PFSK-1 (cell line): ENCODE results near the gene BTBD1.

Source experiments
- FOXP2 ChIP-seq: optimal IDR thresholded peaks from 2 replicates; pipeline ENCODE3; 2011; ENCODE audit warnings: borderline replicate concordance, control low read depth, inconsistent platforms; ENCODE audit not compliant: insufficient read depth; ENCODE audit errors: extremely low read length, extremely low read depth
- POLR2AphosphoS5 ChIP-seq: IDR thresholded peaks from 2 replicates; pipeline ENCODE4 v1.6.1; 2012; ENCODE audit warnings: low read depth, mild to moderate bottlenecking, control low read depth, low read length, moderate library complexity
- REST ChIP-seq, 2 experiments: IDR thresholded peaks; 2 replicates each; pipeline versions ENCODE4 v1.6.1 to v1.8.0; 2011 to 2012; ENCODE audit warnings: low read depth in 2 of 2, low read length in 2 of 2, control low read depth in 1 of 2, inconsistent platforms in 1 of 2, mild to moderate bottlenecking in 1 of 2, moderate library complexity in 1 of 2; ENCODE audit not compliant: insufficient read depth in 1 of 2
- SIN3A ChIP-seq: IDR thresholded peaks from 2 replicates; pipeline ENCODE4 v1.6.1; 2012; ENCODE audit warnings: mild to moderate bottlenecking, low read length, moderate library complexity, borderline replicate concordance; ENCODE audit not compliant: insufficient read depth
- TAF1 ChIP-seq: IDR thresholded peaks from 2 replicates; pipeline ENCODE4 v1.6.1; 2012; ENCODE audit warnings: low read length, control low read depth, borderline replicate concordance; ENCODE audit not compliant: insufficient read depth

BTBD1 gene

GRCh38 chr15:82977076-82977475, 90.0 kb downstream of the BTBD1 start:
- TF ChIP-seq POLR2AphosphoS5: no peak
- no peak for TF ChIP-seq REST (IDR thresholded peaks at IDR 0.05; ENCODE audit: insufficient read depth in 1 of 2, low read depth in 2 of 2, low read length in 2 of 2)
- TF ChIP-seq FOXP2: no peak
- TF ChIP-seq SIN3A: no peak
- no peak for TF ChIP-seq TAF1

GRCh38 chr15:82972990-82973389, 94.1 kb downstream of the BTBD1 start:
- TF ChIP-seq SIN3A (no peak), FOXP2 (no peak), POLR2AphosphoS5 (no peak), TAF1 (no peak), REST (IDR thresholded peaks at IDR 0.05; ENCODE audit: insufficient read depth in 1 of 2, low read depth in 2 of 2, low read length in 2 of 2) (no peak)

GRCh38 chr15:82971218-82971984, 95.7 kb downstream of the BTBD1 start:
- TF ChIP-seq POLR2AphosphoS5 (no peak), FOXP2 (no peak), REST (IDR thresholded peaks at IDR 0.05; ENCODE audit: insufficient read depth in 1 of 2, low read depth in 2 of 2, low read length in 2 of 2) (no peak), TAF1 (no peak), SIN3A (no peak)

GRCh38 chr15:82970696-82971095, 96.4 kb downstream of the BTBD1 start:
- TF ChIP-seq TAF1 (no peak), REST (IDR thresholded peaks at IDR 0.05; ENCODE audit: insufficient read depth in 1 of 2, low read depth in 2 of 2, low read length in 2 of 2) (no peak), FOXP2 (no peak), POLR2AphosphoS5 (no peak), SIN3A (no peak)
